Putamen (tissue), 1 donor: Measurements from ENCODE around the gene GINS3.

Experiments used
- DNase-seq: peaks from one replicate; pipeline ENCODE4 v3.0.0-alpha.2; 2016; ENCODE audit warnings: low spot score

The GINS3 gene

GRCh38 chr16:58425756-58426494 lies 33.7 kb downstream of the GINS3 start:
- peak; percentile 59 for DNase-seq

- DNase-seq: no peak
Observed at GRCh38 chr16:58426966-58427365, 34.7 kb downstream of the GINS3 start.

- DNase-seq: no peak
Observed at GRCh38 chr16:58428621-58429542, 36.6 kb downstream of the GINS3 start.

- no peak for DNase-seq
Observed at GRCh38 chr16:58430718-58431117, 38.4 kb downstream of the GINS3 start.

GRCh38 chr16:58433569-58433951 lies 41.3 kb downstream of the GINS3 start:
- DNase-seq: no peak

- DNase-seq: no peak
Observed at GRCh38 chr16:58435779-58436178, 43.5 kb downstream of the GINS3 start.

- no peak for DNase-seq
Observed at GRCh38 chr16:58440131-58440530, 47.9 kb downstream of the GINS3 start.

- no peak for DNase-seq
Observed at GRCh38 chr16:58442547-58442946, 50.3 kb downstream of the GINS3 start.

- DNase-seq: no peak
Observed at GRCh38 chr16:58443783-58444182, 51.5 kb downstream of the GINS3 start.

- DNase-seq: no peak
Observed at GRCh38 chr16:58444265-58444664, 52.0 kb downstream of the GINS3 start.

GRCh38 chr16:58448890-58449289 lies 56.6 kb downstream of the GINS3 start:
- DNase-seq: no peak

GRCh38 chr16:58449306-58449705 lies 57.0 kb downstream of the GINS3 start:
- no peak for DNase-seq

- DNase-seq: no peak
Observed at GRCh38 chr16:58449768-58450167, 57.5 kb downstream of the GINS3 start.

- no peak for DNase-seq
Observed at GRCh38 chr16:58450590-58450989, 58.3 kb downstream of the GINS3 start.

- DNase-seq: peak; percentile 70
Observed at GRCh38 chr16:58451265-58451689, 59.0 kb downstream of the GINS3 start.

GRCh38 chr16:58451945-58452401 lies 59.7 kb downstream of the GINS3 start:
- DNase-seq: no peak

GRCh38 chr16:58452640-58453039 lies 60.4 kb downstream of the GINS3 start:
- DNase-seq: no peak

GRCh38 chr16:58454178-58454577 lies 61.9 kb downstream of the GINS3 start:
- DNase-seq: no peak

- peak; percentile 40 for DNase-seq
Observed at GRCh38 chr16:58454856-58455255, 62.6 kb downstream of the GINS3 start.
